IPS-20b (cell line): Measurements from ENCODE around the gene RNF220.

Source experiments
- H3K27ac ChIP-seq: one replicate; pipeline ENCODE4 v1.5.1; 2013; ENCODE audit warnings: low read length
- H3K27me3 ChIP-seq: 2 replicates; pipeline ENCODE4 v1.6.1; 2013; ENCODE audit warnings: mild to moderate bottlenecking, low read length, inconsistent platforms; ENCODE audit not compliant: insufficient read depth
- H3K36me3 ChIP-seq: 2 replicates; pipeline ENCODE4 v1.6.1; 2013; ENCODE audit warnings: low read depth, mild to moderate bottlenecking, inconsistent platforms, low read length, moderate library complexity; ENCODE audit not compliant: insufficient read depth
- H3K4me1 ChIP-seq: 2 replicates; pipeline ENCODE4 v1.6.1; 2013; ENCODE audit warnings: mild to moderate bottlenecking, control low read depth, inconsistent platforms, low read length, moderate library complexity; ENCODE audit not compliant: insufficient read depth
- H3K4me3 ChIP-seq: 2 replicates; pipeline ENCODE4 v1.5.1; 2013; ENCODE audit warnings: mild to moderate bottlenecking, low read length, inconsistent platforms
- H3K9ac ChIP-seq: 2 replicates; pipeline ENCODE4 v1.6.1; 2013; ENCODE audit warnings: low read depth, mild to moderate bottlenecking, inconsistent platforms, low read length, moderate library complexity
- H3K9me3 ChIP-seq: 2 replicates; pipeline ENCODE4 v1.6.1; 2013; ENCODE audit warnings: mild to moderate bottlenecking, low read depth, low read length, inconsistent platforms; ENCODE audit not compliant: insufficient read depth

RNF220 gene

GRCh38 chr1:44515416-44515815 is 110.4 kb downstream of the RNF220 start:
- Histone ChIP-seq H3K4me1 (peaks cover 13% of the 10 kb centered on the region; the same call in 1 of the 2 replicates), H3K27me3 (peaks cover 80% of the 10 kb centered on the region), H3K9me3 (no peaks in the 10 kb centered on the region), H3K9ac (no peak overlapping the region), H3K27ac (no peak overlapping the region), H3K36me3 (no peaks in the 10 kb centered on the region), H3K4me3 (no peak overlapping the region)

GRCh38 chr1:44519035-44519676 is 114.1 kb downstream of the RNF220 start:
- Histone ChIP-seq H3K9me3 (no peaks in the 10 kb centered on the region), H3K4me3 (no peak overlapping the region), H3K36me3 (no peaks in the 10 kb centered on the region), H3K4me1 (peaks cover 20% of the 10 kb centered on the region; the same call in 1 of the 2 replicates), H3K9ac (no peak overlapping the region), H3K27me3 (peaks cover 66% of the 10 kb centered on the region), H3K27ac (no peak overlapping the region)

- peaks cover 66% of the 10 kb centered on the region for H3K27me3 ChIP-seq
- no peak overlapping the region for H3K9ac ChIP-seq
- H3K4me3 ChIP-seq = no peak overlapping the region
- no peaks in the 10 kb centered on the region for H3K36me3 ChIP-seq
- H3K27ac ChIP-seq = no peak overlapping the region
- H3K4me1 ChIP-seq = peaks cover 37% of the 10 kb centered on the region
- no peaks in the 10 kb centered on the region for H3K9me3 ChIP-seq
Measured at GRCh38 chr1:44521378-44522080, 116.5 kb downstream of the RNF220 start.

- peaks cover 67% of the 10 kb centered on the region for H3K27me3 ChIP-seq
- H3K4me1 ChIP-seq = peaks cover 37% of the 10 kb centered on the region
- H3K9me3 ChIP-seq = no peaks in the 10 kb centered on the region
- H3K9ac ChIP-seq = peak overlapping the region; percentile 54; the same call in 1 of the 2 replicates
- no peaks in the 10 kb centered on the region for H3K36me3 ChIP-seq
- peak overlapping the region; percentile 62 for H3K4me3 ChIP-seq
- H3K27ac ChIP-seq = no peak overlapping the region
Measured at GRCh38 chr1:44523593-44524591, 118.8 kb downstream of the RNF220 start.

- Histone ChIP-seq H3K4me1 (peaks cover 32% of the 10 kb centered on the region), H3K9ac (peak overlapping the region; percentile 54; the same call in 1 of the 2 replicates), H3K9me3 (no peaks in the 10 kb centered on the region), H3K27me3 (peaks cover 58% of the 10 kb centered on the region), H3K36me3 (no peaks in the 10 kb centered on the region), H3K27ac (peak overlapping the region; percentile 3), H3K4me3 (peak overlapping the region; percentile 62)
Measured at GRCh38 chr1:44524655-44525500, 119.8 kb downstream of the RNF220 start.

DNA sequence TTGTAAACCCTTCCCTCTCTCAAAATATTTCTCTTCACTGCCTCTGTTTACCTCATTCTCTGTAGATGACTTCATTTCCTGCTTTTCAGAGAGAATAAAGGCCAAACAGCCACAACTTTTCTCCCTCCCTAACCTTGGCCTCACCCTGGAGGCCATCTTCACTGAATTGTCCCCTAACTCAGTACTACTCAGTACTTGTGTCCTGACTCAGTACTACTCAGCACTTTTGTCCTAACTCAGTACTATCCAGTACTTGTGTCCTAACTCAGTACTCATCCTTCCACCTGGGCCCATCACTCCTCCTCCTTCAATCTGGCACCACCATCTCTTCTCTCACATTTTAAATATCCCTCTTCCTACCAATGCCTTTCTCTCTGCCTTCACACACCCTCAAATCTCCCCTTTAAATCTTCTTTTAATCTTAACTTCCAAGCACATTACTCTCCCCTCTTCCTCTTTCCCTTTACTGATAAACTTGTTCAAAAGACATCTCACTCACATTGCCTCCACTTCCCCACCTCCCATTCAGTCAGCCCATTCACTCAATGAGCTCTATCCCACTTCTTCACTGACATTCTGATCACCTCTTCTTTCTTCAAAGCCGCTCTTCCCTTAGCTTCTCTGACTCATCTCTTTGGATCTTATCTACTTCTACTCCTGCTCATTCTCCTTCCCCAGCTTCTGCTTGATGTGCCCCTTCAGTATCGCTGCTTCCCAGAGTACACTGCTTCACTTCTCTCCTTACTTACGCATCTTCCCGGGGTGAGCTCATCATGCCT is 121.4 kb downstream of the RNF220 start:
- H3K4me1 ChIP-seq = peaks cover 32% of the 10 kb centered on the region
- H3K9ac ChIP-seq = no peak overlapping the region

GRCh38 chr1:44531785-44532566 is 126.9 kb downstream of the RNF220 start:
- Histone ChIP-seq H3K9me3 (no peaks in the 10 kb centered on the region), H3K27ac (no peak overlapping the region)

More for the DNA sequence above, 121.4 kb downstream of the RNF220 start:
- no peaks in the 10 kb centered on the region for H3K36me3 ChIP-seq
- H3K4me3 ChIP-seq = no peak overlapping the region
- H3K27me3 ChIP-seq = peaks cover 64% of the 10 kb centered on the region
- H3K9me3 ChIP-seq = no peaks in the 10 kb centered on the region
- H3K27ac ChIP-seq = no peak overlapping the region

DNA sequence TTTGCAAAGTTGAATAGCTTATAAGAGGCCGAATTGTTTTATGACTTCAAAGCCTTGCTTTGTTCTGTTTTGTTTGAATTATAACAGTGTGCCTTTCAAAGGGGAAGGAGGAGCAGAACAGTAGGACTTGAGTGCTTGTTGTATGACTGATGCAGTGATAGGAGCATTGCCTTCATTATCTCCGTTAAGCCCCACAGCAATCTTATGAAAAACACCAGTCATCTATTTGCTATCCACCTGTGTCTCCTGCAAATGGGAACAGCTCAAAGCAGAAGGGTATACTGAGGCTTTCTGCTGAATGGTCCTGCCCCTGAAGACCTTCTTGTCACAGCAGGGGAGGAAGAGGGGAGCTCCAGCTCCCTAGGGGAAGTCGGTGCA is 127.5 kb downstream of the RNF220 start:
- peaks cover 48% of the 10 kb centered on the region for H3K27me3 ChIP-seq
- no peaks in the 10 kb centered on the region for H3K36me3 ChIP-seq
- no peak overlapping the region for H3K27ac ChIP-seq
- H3K9ac ChIP-seq = no peak overlapping the region
- no peak overlapping the region for H3K4me3 ChIP-seq
- no peaks in the 10 kb centered on the region for H3K9me3 ChIP-seq
- peaks cover 38% of the 10 kb centered on the region for H3K4me1 ChIP-seq

More at GRCh38 chr1:44531785-44532566, 126.9 kb downstream of the RNF220 start:
- Histone ChIP-seq H3K27me3 (peaks cover 47% of the 10 kb centered on the region), H3K36me3 (no peaks in the 10 kb centered on the region), H3K4me1 (peaks cover 32% of the 10 kb centered on the region), H3K4me3 (no peak overlapping the region), H3K9ac (no peak overlapping the region)

DNA sequence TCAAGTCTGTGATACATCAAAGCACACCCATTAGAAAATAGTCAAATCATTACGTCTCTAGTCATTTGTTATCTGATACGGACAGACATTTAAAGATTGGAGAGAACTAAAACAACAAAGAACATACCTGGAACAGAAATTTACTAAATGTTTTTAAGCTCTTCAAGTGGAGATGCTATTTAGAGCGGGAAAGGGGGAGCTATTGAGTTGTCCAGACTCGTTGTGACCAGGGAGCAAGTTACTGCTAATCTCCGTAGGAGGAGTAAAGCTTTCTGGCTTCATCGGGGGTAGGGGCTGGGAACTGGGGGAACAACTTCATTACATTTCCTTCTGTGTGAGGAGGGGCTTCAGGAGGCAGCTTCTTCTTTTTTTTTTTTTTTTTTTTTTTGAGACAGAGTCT is 129.7 kb downstream of the RNF220 start:
- no peak overlapping the region for H3K27ac ChIP-seq
- H3K9ac ChIP-seq = no peak overlapping the region
- no peak overlapping the region for H3K4me3 ChIP-seq
- peaks cover 46% of the 10 kb centered on the region for H3K4me1 ChIP-seq
- H3K27me3 ChIP-seq = peaks cover 64% of the 10 kb centered on the region
- no peaks in the 10 kb centered on the region for H3K36me3 ChIP-seq
- no peaks in the 10 kb centered on the region for H3K9me3 ChIP-seq
